Body of pancreas (tissue), 4 donors: ENCODE results near the gene CRLF1.

Experiments used
- CTCF ChIP-seq, 7 experiments: fragments of 450-650 bp in 4 of 7; fragments of 200-600 bp in 3 of 7; sonication (generic) in 3 of 7; IDR thresholded peaks; one replicate each; pipeline ENCODE4 v1.5.1; 2016 to 2019; ENCODE audit warnings: antibody characterized with exemption in 7 of 7
- POLR2A ChIP-seq, 3 donors: fragments of 450-650 bp; IDR thresholded peaks; one replicate each; pipeline ENCODE4 v1.6.1; 2016; ENCODE audit warnings: antibody characterized with exemption in 3 of 3, mild to moderate bottlenecking in 2 of 3

- TF ChIP-seq CTCF (IDR thresholded peaks at IDR 0.05) (no peak), POLR2A (IDR thresholded peaks at IDR 0.05) (no peak)
Observed at GRCh38 chr19:18647807-18648206, 41.2 kb upstream of the CRLF1 start.
